ENCODE data around the gene RBM14.

Gene RBM14

GRCh38 chr11:66631883-66632282, 15.5 kb downstream of the RBM14 start:
- no peak overlapping the region for H3K9ac ChIP-seq (ENCODE audit: low read length)
- peaks cover 19% of the 10 kb centered on the region for H3K36me3 ChIP-seq (ENCODE audit: control insufficient read depth, insufficient read depth, low read length)

GRCh38 chr11:66632952-66633351, 16.5 kb downstream of the RBM14 start:
- no peak overlapping the region for H4K5ac ChIP-seq (ENCODE audit: low read length)
- no peak overlapping the region for H2AK5ac ChIP-seq (ENCODE audit: low read length)
- peaks cover 45% of the 10 kb centered on the region for H3K79me2 ChIP-seq (ENCODE audit: control insufficient read depth, insufficient read depth, low read length)
- H3K56ac ChIP-seq (ENCODE audit: low read length): no peak overlapping the region
- H3K4me2 ChIP-seq (ENCODE audit: low read length): no peak overlapping the region
- no peak for DNase-seq
- H3K36me3 ChIP-seq (ENCODE audit: control insufficient read depth, insufficient read depth, low read length): peaks cover 12% of the 10 kb centered on the region
- no peak overlapping the region for H3K4me3 ChIP-seq (ENCODE audit: low read length)
- H4K8ac ChIP-seq (ENCODE audit: low read depth, low read length): no peak overlapping the region
- H3K27me3 ChIP-seq (ENCODE audit: insufficient read depth, low read length, poor library complexity): no peaks in the 10 kb centered on the region
- peaks cover 2% of the 10 kb centered on the region for H3K4me1 ChIP-seq (ENCODE audit: control insufficient read depth, low read depth, low read length)
- no peak overlapping the region for H2BK5ac ChIP-seq (ENCODE audit: low read length)
- peaks cover 14% of the 10 kb centered on the region for H3K79me1 ChIP-seq (ENCODE audit: low read length)
- H2BK15ac ChIP-seq (replicated peaks; ENCODE audit: low read depth): no peak overlapping the region
- H2BK120ac ChIP-seq (ENCODE audit: low read depth, low read length): no peak overlapping the region
- H3K4ac ChIP-seq (ENCODE audit: low read depth, low read length): no peak overlapping the region
- H3K9ac ChIP-seq (ENCODE audit: low read length): no peak overlapping the region
- no CpG with 5 or more reads among the region's 2 CpGs for WGBS (ENCODE audit: extremely low coverage, insufficient coverage, low lambda C conversion rate)
- no peak overlapping the region for H3K18ac ChIP-seq (ENCODE audit: low read length)
- no peak overlapping the region for H3K27ac ChIP-seq (ENCODE audit: low read depth, low read length)
- no peak overlapping the region for H3K23ac ChIP-seq (ENCODE audit: low read length)

More at GRCh38 chr11:66631883-66632282, 15.5 kb downstream of the RBM14 start:
- WGBS (ENCODE audit: extremely low coverage, insufficient coverage, low lambda C conversion rate): no CpG with 5 or more reads among the region's 6 CpGs
- no peak for DNase-seq
- no peak overlapping the region for H3K23ac ChIP-seq (ENCODE audit: low read length)
- H2AK5ac ChIP-seq (ENCODE audit: low read length): no peak overlapping the region
- H2BK15ac ChIP-seq (replicated peaks; ENCODE audit: low read depth): no peak overlapping the region
- H3K79me1 ChIP-seq (ENCODE audit: low read length): peaks cover 24% of the 10 kb centered on the region
- H3K4me3 ChIP-seq (ENCODE audit: low read length): no peak overlapping the region
- H3K79me2 ChIP-seq (ENCODE audit: control insufficient read depth, insufficient read depth, low read length): peaks cover 56% of the 10 kb centered on the region
- no peaks in the 10 kb centered on the region for H3K4me1 ChIP-seq (ENCODE audit: control insufficient read depth, low read depth, low read length)
- no peak overlapping the region for H3K4ac ChIP-seq (ENCODE audit: low read depth, low read length)
- H3K27me3 ChIP-seq (ENCODE audit: insufficient read depth, low read length, poor library complexity): no peaks in the 10 kb centered on the region
- H4K5ac ChIP-seq (ENCODE audit: low read length): no peak overlapping the region
- no peak overlapping the region for H4K8ac ChIP-seq (ENCODE audit: low read depth, low read length)
- H3K27ac ChIP-seq (ENCODE audit: low read depth, low read length): no peak overlapping the region
- H3K18ac ChIP-seq (ENCODE audit: low read length): no peak overlapping the region
- no peak overlapping the region for H3K4me2 ChIP-seq (ENCODE audit: low read length)
- H2BK120ac ChIP-seq (ENCODE audit: low read depth, low read length): no peak overlapping the region
- no peak overlapping the region for H3K56ac ChIP-seq (ENCODE audit: low read length)
- no peak overlapping the region for H2BK5ac ChIP-seq (ENCODE audit: low read length)

- Histone ChIP-seq H3K36me3 (ENCODE audit: control insufficient read depth, insufficient read depth, low read length) (peaks cover 7% of the 10 kb centered on the region), H4K5ac (ENCODE audit: low read length) (no peak overlapping the region), H3K23ac (ENCODE audit: low read length) (no peak overlapping the region), H3K9ac (ENCODE audit: low read length) (no peak overlapping the region), H3K18ac (ENCODE audit: low read length) (no peak overlapping the region), H3K79me2 (ENCODE audit: control insufficient read depth, insufficient read depth, low read length) (peaks cover 50% of the 10 kb centered on the region), H2AK5ac (ENCODE audit: low read length) (no peak overlapping the region), H2BK5ac (ENCODE audit: low read length) (no peak overlapping the region), H3K4ac (ENCODE audit: low read depth, low read length) (no peak overlapping the region), H3K79me1 (ENCODE audit: low read length) (peaks cover 6% of the 10 kb centered on the region), H4K8ac (ENCODE audit: low read depth, low read length) (no peak overlapping the region), H3K4me1 (ENCODE audit: control insufficient read depth, low read depth, low read length) (peaks cover 5% of the 10 kb centered on the region), H3K4me3 (ENCODE audit: low read length) (no peak overlapping the region), H3K4me2 (ENCODE audit: low read length) (no peak overlapping the region), H3K27me3 (ENCODE audit: insufficient read depth, low read length, poor library complexity) (no peaks in the 10 kb centered on the region), H3K56ac (ENCODE audit: low read length) (no peak overlapping the region), H2BK120ac (ENCODE audit: low read depth, low read length) (no peak overlapping the region), H3K27ac (ENCODE audit: low read depth, low read length) (no peak overlapping the region), H2BK15ac (replicated peaks; ENCODE audit: low read depth) (no peak overlapping the region)
- no CpG with 5 or more reads among the region's 3 CpGs for WGBS (ENCODE audit: extremely low coverage, insufficient coverage, low lambda C conversion rate)
- no peak for DNase-seq
Observed at GRCh38 chr11:66636411-66636810, 20.0 kb downstream of the RBM14 start.

- no peak for DNase-seq
- no CpG with 5 or more reads among the region's 12 CpGs for WGBS (ENCODE audit: extremely low coverage, insufficient coverage, low lambda C conversion rate)
- Histone ChIP-seq H2BK120ac (ENCODE audit: low read depth, low read length) (no peak overlapping the region), H3K23ac (ENCODE audit: low read length) (peak overlapping the region; percentile 29), H3K4me2 (ENCODE audit: low read length) (peak overlapping the region; percentile 66), H3K27ac (ENCODE audit: low read depth, low read length) (peak overlapping the region; percentile 69), H2AK5ac (ENCODE audit: low read length) (no peak overlapping the region), H4K5ac (ENCODE audit: low read length) (no peak overlapping the region), H2BK15ac (replicated peaks; ENCODE audit: low read depth) (no peak overlapping the region), H2BK5ac (ENCODE audit: low read length) (no peak overlapping the region), H3K4me3 (ENCODE audit: low read length) (no peak overlapping the region), H3K18ac (ENCODE audit: low read length) (peak overlapping the region; percentile 21), H3K79me2 (ENCODE audit: control insufficient read depth, insufficient read depth, low read length) (peaks cover 55% of the 10 kb centered on the region), H3K9ac (ENCODE audit: low read length) (peak overlapping the region; percentile 88), H3K36me3 (ENCODE audit: control insufficient read depth, insufficient read depth, low read length) (peaks cover 2% of the 10 kb centered on the region), H3K79me1 (ENCODE audit: low read length) (peaks cover 1% of the 10 kb centered on the region), H3K4me1 (ENCODE audit: control insufficient read depth, low read depth, low read length) (peaks cover 5% of the 10 kb centered on the region), H3K56ac (ENCODE audit: low read length) (peak overlapping the region; percentile 92), H4K8ac (ENCODE audit: low read depth, low read length) (peak overlapping the region; percentile 94), H3K4ac (ENCODE audit: low read depth, low read length) (no peak overlapping the region), H3K27me3 (ENCODE audit: insufficient read depth, low read length, poor library complexity) (no peaks in the 10 kb centered on the region)
Observed at GRCh38 chr11:66637557-66638176, 21.2 kb downstream of the RBM14 start.

- peaks cover 4% of the 10 kb centered on the region for H3K36me3 ChIP-seq (ENCODE audit: control insufficient read depth, insufficient read depth, low read length)
- peak within 1 kb of the TSS; percentile 94 for H4K8ac ChIP-seq (ENCODE audit: low read depth, low read length)
Observed at GRCh38 chr11:66638177-66639065, 22.0 kb downstream of the RBM14 start, which contains the start of gene RBM4. RBM4 (plus strand) TSS chr11:66638703; CDS start chr11:66639712, 1,009 bp downstream.

More at GRCh38 chr11:66638177-66639065, 22.0 kb downstream of the RBM14 start, which contains the start of gene RBM4:
- Histone ChIP-seq H3K79me1 (ENCODE audit: low read length) (peaks cover 1% of the 10 kb centered on the region), H3K4me3 (ENCODE audit: low read length) (peak within 1 kb of the TSS; percentile 95), H3K27ac (ENCODE audit: low read depth, low read length) (peak within 1 kb of the TSS; percentile 88), H3K18ac (ENCODE audit: low read length) (peak within 1 kb of the TSS; percentile 35), H2BK15ac (replicated peaks; ENCODE audit: low read depth) (no peak within 1 kb of the TSS), H3K23ac (ENCODE audit: low read length) (peak within 1 kb of the TSS; percentile 99), H3K4me1 (ENCODE audit: control insufficient read depth, low read depth, low read length) (peaks cover 5% of the 10 kb centered on the region), H3K27me3 (ENCODE audit: insufficient read depth, low read length, poor library complexity) (no peaks in the 10 kb centered on the region), H3K4ac (ENCODE audit: low read depth, low read length) (peak within 1 kb of the TSS; percentile 39), H3K4me2 (ENCODE audit: low read length) (peak within 1 kb of the TSS; percentile 89), H3K9ac (ENCODE audit: low read length) (peak within 1 kb of the TSS; percentile 97), H3K79me2 (ENCODE audit: control insufficient read depth, insufficient read depth, low read length) (peaks cover 61% of the 10 kb centered on the region), H3K56ac (ENCODE audit: low read length) (peak within 1 kb of the TSS; percentile 99), H2BK5ac (ENCODE audit: low read length) (peak within 1 kb of the TSS; percentile 92), H2AK5ac (ENCODE audit: low read length) (peak within 1 kb of the TSS; percentile 52), H4K5ac (ENCODE audit: low read length) (no peak within 1 kb of the TSS), H2BK120ac (ENCODE audit: low read depth, low read length) (peak within 1 kb of the TSS; percentile 4)
- WGBS (ENCODE audit: extremely low coverage, insufficient coverage, low lambda C conversion rate): no CpG with 5 or more reads among the region's 63 CpGs
- DNase-seq: peak; percentile 100
